Naive B cell (primary cell): ENCODE results near the gene ENGASE. TPM values are rescaled to one million over a fixed set of nuclear protein-coding genes. Genes with fewer than 3 reads are reported as not detected.

ENCODE experiments used
- ATAC-seq, 2 donors: fragments of 150-1000 bp; cut with Tn5 transposase; 2 replicates each; pipeline ENCODE4 v1.10.0; 2021; ENCODE audit warnings: low read depth in 2 of 2, mild to moderate bottlenecking in 2 of 2, moderate library complexity in 2 of 2
- DNase-seq: peaks from one replicate; pipeline ENCODE4 v3.0.0; 2022
- H3K27ac Mint-ChIP-seq, 6 donors: one replicate each; pipeline ENCODE4 v1.8.0; 2020 to 2022; ENCODE audit warnings: mild to moderate bottlenecking in 6 of 6, mixed read lengths in 6 of 6, moderate library complexity in 5 of 6, inconsistent platforms in 2 of 6
- H3K27me3 Mint-ChIP-seq, 3 donors: one replicate each; pipeline ENCODE4 v1.8.0; 2021 to 2022; ENCODE audit warnings: mixed read lengths in 3 of 3, mild to moderate bottlenecking in 1 of 3
- H3K36me3 Mint-ChIP-seq, 2 donors: one replicate each; pipeline ENCODE4 v1.8.0; 2020 to 2022; ENCODE audit warnings: mixed read lengths in 2 of 2, inconsistent platforms in 1 of 2, mild to moderate bottlenecking in 1 of 2
- H3K4me1 Mint-ChIP-seq, 3 donors: one replicate each; pipeline ENCODE4 v1.8.0; 2020 to 2022; ENCODE audit warnings: mixed read lengths in 3 of 3, inconsistent platforms in 1 of 3, mild to moderate bottlenecking in 1 of 3, moderate library complexity in 1 of 3
- H3K4me3 Mint-ChIP-seq, 8 donors: one replicate each; pipeline ENCODE4 v1.8.0; 2020 to 2022; ENCODE audit warnings: mild to moderate bottlenecking in 8 of 8, mixed read lengths in 8 of 8, moderate library complexity in 8 of 8, inconsistent platforms in 2 of 8
- H3K9me3 Mint-ChIP-seq, 7 donors: one replicate each; pipeline ENCODE4 v1.8.0; 2020 to 2022; ENCODE audit warnings: mixed read lengths in 7 of 7, mild to moderate bottlenecking in 5 of 7, inconsistent platforms in 2 of 7, moderate library complexity in 1 of 7
- polyA plus RNA-seq, 6 donors: library from polyadenylated mRNA; unstranded; fragments of 300-500 nt; fragmentation: Illumina TruSeq; gene quantifications; one replicate each; pipeline ENCODE4 v1.2.3, GENCODE V29; 2021; ENCODE audit warnings: low read depth in 6 of 6

ENGASE gene
- polyA plus RNA-seq, 6 donors from 2014 or later = 1.4 to 7.4 (median 3.6) TPM

DNA sequence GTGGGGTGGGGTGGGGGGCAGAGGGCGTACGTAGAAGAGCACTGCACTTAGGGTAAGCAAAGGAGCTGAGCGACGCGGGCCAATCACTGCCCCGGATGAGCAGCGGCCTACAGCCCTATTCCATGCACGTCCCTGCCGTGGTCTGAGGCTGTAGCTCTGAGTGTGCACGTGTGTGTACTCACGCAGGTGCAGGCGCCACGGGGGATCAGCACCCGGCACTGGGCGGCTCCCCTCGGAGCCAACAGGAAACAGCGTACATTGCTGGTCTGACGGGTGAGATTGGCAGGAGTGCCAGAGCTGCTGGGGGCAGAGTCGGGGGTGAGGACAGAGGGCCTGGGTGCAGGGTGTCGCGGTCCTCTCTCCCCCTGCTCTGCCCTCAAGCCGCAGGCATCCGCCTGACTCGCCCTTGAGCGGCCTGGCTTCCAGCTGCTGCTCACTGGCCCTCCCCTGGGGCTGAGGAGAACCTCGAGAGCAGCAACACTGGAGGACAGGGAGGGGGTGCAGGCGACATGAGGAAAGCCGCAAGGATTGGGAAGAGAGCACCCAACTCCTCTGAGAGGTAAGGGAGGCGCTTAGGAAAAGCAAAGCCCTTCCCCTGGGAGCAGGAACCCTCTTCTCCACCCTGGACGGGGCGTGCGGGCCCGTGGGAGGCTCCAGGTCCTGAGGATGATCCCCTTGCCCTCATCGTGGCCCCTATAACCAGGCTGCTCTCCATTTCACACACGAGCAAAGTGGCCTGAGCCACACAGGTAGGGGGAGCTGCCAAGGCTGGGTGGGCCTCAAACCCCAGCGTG is 57.8 kb downstream of the ENGASE start:
- no peaks in the 10 kb centered on the region for H3K4me1 Mint-ChIP-seq
- DNase-seq = no peak
- H3K27ac Mint-ChIP-seq = no peak overlapping the region
- no peaks in the 10 kb centered on the region for H3K36me3 Mint-ChIP-seq
- H3K4me3 Mint-ChIP-seq = no peak overlapping the region
- no peak for ATAC-seq
- peaks cover 4 to 49% (median 40%) of the 10 kb centered on the region in 3 donors for H3K27me3 Mint-ChIP-seq
- H3K9me3 Mint-ChIP-seq = peaks cover 0 to 2% (median 0%) of the 10 kb centered on the region in 7 donors

DNA sequence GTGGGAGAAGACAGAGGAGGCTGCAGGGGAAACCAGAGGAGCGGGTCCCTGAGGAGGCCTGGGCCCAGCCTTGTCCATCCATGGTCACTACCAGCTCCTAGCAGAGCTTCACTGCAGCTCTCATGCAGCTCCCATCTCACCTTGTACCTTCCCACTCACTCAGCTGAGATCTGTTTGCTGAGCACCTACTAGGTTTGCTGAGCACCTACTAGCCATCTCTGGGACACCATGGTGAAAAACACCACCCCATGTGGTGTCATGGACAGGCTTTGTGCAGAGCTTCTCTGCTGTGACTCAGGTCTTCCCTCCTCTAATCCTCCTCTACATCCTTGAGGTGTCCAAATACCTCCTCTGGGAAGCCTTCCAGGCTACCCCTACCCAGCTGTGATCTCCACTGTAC is 58.6 kb downstream of the ENGASE start:
- Mint-ChIP-seq H3K27me3 (peaks cover 4 to 50% (median 47%) of the 10 kb centered on the region in 3 donors), H3K36me3 (no peaks in the 10 kb centered on the region), H3K4me3 (no peak overlapping the region), H3K4me1 (no peaks in the 10 kb centered on the region), H3K9me3 (peaks cover 0 to 2% (median under 1%) of the 10 kb centered on the region in 7 donors), H3K27ac (no peak overlapping the region)
- DNase-seq = no peak
- ATAC-seq = no peak

DNA sequence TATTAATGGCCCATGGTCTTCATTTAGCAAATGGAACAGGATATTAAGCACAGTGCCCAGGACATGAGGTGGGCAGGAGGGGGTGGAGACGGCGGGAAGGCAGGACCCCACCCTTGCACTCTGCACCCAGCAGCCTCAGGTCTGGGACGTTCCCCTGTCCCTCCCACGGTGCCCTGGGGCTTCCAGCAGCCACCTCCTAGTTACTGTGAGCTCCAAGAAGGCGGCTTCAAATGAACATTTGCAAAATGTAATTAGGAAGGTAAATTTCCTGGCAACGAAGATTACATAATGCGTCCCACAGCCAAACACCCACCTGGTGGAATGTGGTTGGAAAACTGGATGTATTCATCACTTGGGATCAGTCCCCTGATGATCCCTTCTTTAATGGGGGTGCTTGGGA is 59.4 kb downstream of the ENGASE start:
- Mint-ChIP-seq H3K9me3 (peaks cover 0 to 9% (median 2%) of the 10 kb centered on the region in 7 donors), H3K4me1 (no peaks in the 10 kb centered on the region), H3K27me3 (peaks cover 1 to 50% (median 47%) of the 10 kb centered on the region in 3 donors), H3K27ac (no peak overlapping the region), H3K36me3 (no peaks in the 10 kb centered on the region), H3K4me3 (no peak overlapping the region)
- ATAC-seq = no peak
- DNase-seq = no peak

DNA sequence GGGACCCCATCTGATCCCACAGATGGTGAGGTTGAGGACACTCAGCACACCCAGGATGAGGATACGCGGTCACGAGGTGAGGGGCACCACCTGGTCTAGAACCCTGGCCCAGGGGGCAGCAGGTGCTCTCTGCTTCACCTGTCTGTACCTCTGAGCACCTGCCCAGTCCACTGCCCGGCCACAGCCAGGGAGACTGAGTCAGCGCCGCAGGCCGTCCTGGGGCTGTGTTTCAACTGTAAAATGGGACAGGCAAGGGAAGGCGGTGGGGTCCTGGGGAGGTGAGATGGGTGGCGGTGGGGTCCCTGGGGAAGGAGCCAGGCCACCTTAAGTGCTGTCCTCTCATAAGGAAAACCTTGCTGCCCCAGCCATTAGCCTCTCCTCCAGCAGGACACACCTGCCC is 60.4 kb downstream of the ENGASE start:
- Mint-ChIP-seq H3K27me3 (peaks cover 0 to 50% (median 50%) of the 10 kb centered on the region in 3 donors), H3K27ac (no peak overlapping the region), H3K4me1 (no peaks in the 10 kb centered on the region), H3K36me3 (no peaks in the 10 kb centered on the region), H3K9me3 (peaks cover 0 to 11% (median 2%) of the 10 kb centered on the region in 7 donors), H3K4me3 (no peak overlapping the region)
- ATAC-seq (no peak), DNase-seq (no peak)

DNA sequence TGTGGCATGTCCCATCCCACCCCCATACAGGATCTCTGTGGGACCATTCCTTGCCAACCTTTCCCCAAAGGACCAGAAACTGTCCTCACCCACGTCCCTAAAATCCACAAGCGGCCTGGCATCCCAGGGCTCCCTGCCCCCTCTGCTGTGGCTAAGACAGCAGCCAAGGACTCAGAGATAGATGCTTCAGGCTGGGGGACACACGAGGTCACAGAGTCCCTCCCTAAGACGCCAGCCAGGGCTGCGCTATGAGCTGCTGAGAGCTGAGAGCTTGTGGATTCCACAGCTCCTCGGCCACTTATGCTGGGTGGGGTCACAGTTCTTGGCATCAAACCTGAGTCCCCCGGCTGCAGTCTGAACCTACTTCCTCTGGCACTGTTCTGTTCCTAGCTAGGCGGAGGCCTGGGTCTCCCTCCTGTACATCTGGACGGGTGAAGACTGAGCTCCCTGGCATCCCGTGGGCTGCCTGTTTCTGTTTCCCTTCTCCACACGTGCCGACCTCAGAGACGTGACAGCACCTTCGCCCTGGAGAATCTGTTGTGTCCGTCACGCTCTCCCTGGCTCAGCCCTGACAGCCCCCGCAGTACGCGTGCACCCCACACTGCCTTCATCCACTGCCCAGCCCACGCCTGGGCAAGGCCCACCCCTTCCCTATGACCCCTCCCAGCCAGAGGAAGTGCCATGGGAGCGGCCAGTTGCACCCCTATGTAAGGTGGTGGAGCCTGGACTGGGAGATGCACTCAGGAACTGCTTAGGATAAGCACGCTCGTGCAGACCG is 61.2 kb downstream of the ENGASE start:
- peaks cover 0 to 11% (median 2%) of the 10 kb centered on the region in 7 donors for H3K9me3 Mint-ChIP-seq
- peaks cover 0 to 52% (median 48%) of the 10 kb centered on the region in 3 donors for H3K27me3 Mint-ChIP-seq
- H3K27ac Mint-ChIP-seq = no peak overlapping the region

More for the DNA sequence above, 61.2 kb downstream of the ENGASE start:
- Mint-ChIP-seq H3K36me3 (no peaks in the 10 kb centered on the region), H3K4me3 (no peak overlapping the region), H3K4me1 (no peaks in the 10 kb centered on the region)
- ATAC-seq (no peak), DNase-seq (no peak)

Other genes with a start within 250 kb of the ENGASE start
- gene USP36, start 234.0 kb upstream of the ENGASE start, polyA plus RNA-seq = 10 to 100 TPM; 14.9 to 37.9 (median 24.5) TPM
- 1 to 10 TPM in 5 of 6 donors, not detected in 1; 1.3 to 2.9 (median 1.6) TPM for gene CEP295NL, start 171.6 kb upstream of the ENGASE start, polyA plus RNA-seq
- gene TIMP2, start 149.4 kb upstream of the ENGASE start, polyA plus RNA-seq = 1 to 10 TPM in 1 of 6 donors, under 1 TPM in 5; 0.40 to 1.1 (median 0.65) TPM
- 10 to 100 TPM in 1 of 6 donors, 1 to 10 TPM in 5; 1.2 to 17.1 (median 3.7) TPM for gene LGALS3BP, start 94.9 kb upstream of the ENGASE start, polyA plus RNA-seq
- gene CANT1, start 65.1 kb upstream of the ENGASE start, polyA plus RNA-seq = 1 to 10 TPM; 3.7 to 9.7 (median 6.0) TPM
- not detected for gene C1QTNF1, start 50.7 kb upstream of the ENGASE start, polyA plus RNA-seq